K562 (cell line): ENCODE data around the gene PREP.

ENCODE experiments used
- CHD2 ChIP-seq: IDR thresholded peaks from 2 replicates; pipeline ENCODE4 v1.6.1; 2011; ENCODE audit warnings: low read depth, low read length
- CTCF ChIP-seq, 3 experiments: IDR thresholded peaks in 2 of 3; conservative IDR thresholded peaks in 1 of 3; 2 replicates each; pipeline ENCODE4 v1.5.1; 2011 to 2012; ENCODE audit warnings: low read length in 3 of 3, mild to moderate bottlenecking in 3 of 3, control low read depth in 2 of 3, improper control_type of control experiment in 1 of 3, inconsistent platforms in 1 of 3, low read depth in 1 of 3, mixed read lengths in 1 of 3, moderate library complexity in 1 of 3; ENCODE audit not compliant: insufficient read depth in 2 of 3
- E2F6 ChIP-seq, 2 experiments: IDR thresholded peaks; 2 replicates each; pipeline ENCODE4 v1.6.1; 2011; ENCODE audit warnings: borderline replicate concordance in 1 of 2, control low read depth in 1 of 2, low read depth in 1 of 2, low read length in 1 of 2, mild to moderate bottlenecking in 1 of 2, mixed read lengths in 1 of 2, moderate library complexity in 1 of 2; ENCODE audit not compliant: insufficient read depth in 1 of 2, insufficient read length in 1 of 2, poor library complexity in 1 of 2, severe bottlenecking in 1 of 2; ENCODE audit errors: extremely low read depth in 1 of 2
- FOXK2 ChIP-seq, 2 experiments: fragments of 450-650 bp; IDR thresholded peaks in 1 of 2; conservative IDR thresholded peaks in 1 of 2; 2 replicates each; pipeline ENCODE4 v1.6.1; 2016; ENCODE audit warnings: low read depth in 2 of 2, mild to moderate bottlenecking in 1 of 2
- JUND ChIP-seq, 2 experiments: IDR thresholded peaks; 2 replicates in 1 of 2; 3 replicates in 1 of 2; pipeline ENCODE4 v1.6.1; 2011; ENCODE audit warnings: borderline replicate concordance in 2 of 2, low read depth in 2 of 2, low read length in 2 of 2, improper control_type of control experiment in 1 of 2, missing biosample characterization in 1 of 2, missing genetic modification characterization in 1 of 2, missing genetic modification reagents in 1 of 2
- L3MBTL2 ChIP-seq: fragments of 450-650 bp; IDR thresholded peaks from 2 replicates; pipeline ENCODE4 v1.6.1; 2016; ENCODE audit warnings: mild to moderate bottlenecking, moderate library complexity
- POLR2A ChIP-seq: fragments of 450-650 bp; conservative IDR thresholded peaks from 2 replicates; pipeline ENCODE4 v1.6.1; 2016
- POLR2AphosphoS5 ChIP-seq: IDR thresholded peaks from 2 replicates; pipeline ENCODE4 v1.6.1; 2011; ENCODE audit warnings: mild to moderate bottlenecking, low read depth, low read length, moderate library complexity; ENCODE audit not compliant: control insufficient read depth, insufficient read depth
- TF ChIP-seq, protein P1 (sequence below): fragments of 250-450 bp; sonication (Bioruptor Pico); IDR thresholded peaks from 2 replicates; pipeline ENCODE4 v1.5.0; 2021; ENCODE audit warnings: mild to moderate bottlenecking, borderline replicate concordance
- TF ChIP-seq, protein P2 (sequence below): sonication (generic); formaldehyde crosslinking; IDR thresholded peaks from 2 replicates; pipeline ENCODE4 v1.8.0; 2022; ENCODE audit warnings: mild to moderate bottlenecking, missing genetic modification reagents

GRCh38 chr6:105308840-105309239 lies 94.0 kb downstream of the PREP start:
- TF ChIP-seq CHD2 (no peak), L3MBTL2 (no peak), JUND (IDR thresholded peaks at IDR 0.05; ENCODE audit: borderline replicate concordance, low read depth, low read length) (no peak), JUND (tag; IDR thresholded peaks at IDR 0.05; ENCODE audit: borderline replicate concordance, low read depth, low read length) (no peak), E2F6 (IDR thresholded peaks at IDR 0.05; ENCODE audit: borderline replicate concordance in 1 of 2, extremely low read depth in 1 of 2, insufficient read depth in 1 of 2, insufficient read length in 1 of 2, low read depth in 1 of 2, low read length in 1 of 2, poor library complexity in 1 of 2, severe bottlenecking in 1 of 2) (no peak), FOXK2 (conservative IDR thresholded peaks at IDR 0.05 in 1 of 2, IDR thresholded peaks at IDR 0.05 in 1 of 2; ENCODE audit: low read depth in 2 of 2) (no peak), POLR2AphosphoS5 (no peak), CTCF (IDR thresholded peaks at IDR 0.05 in 2 of 3, conservative IDR thresholded peaks at IDR 0.05 in 1 of 3; ENCODE audit: insufficient read depth in 2 of 3, low read depth in 1 of 3, low read length in 3 of 3) (no peak), POLR2A (no peak)
- TF ChIP-seq, protein P1, sequence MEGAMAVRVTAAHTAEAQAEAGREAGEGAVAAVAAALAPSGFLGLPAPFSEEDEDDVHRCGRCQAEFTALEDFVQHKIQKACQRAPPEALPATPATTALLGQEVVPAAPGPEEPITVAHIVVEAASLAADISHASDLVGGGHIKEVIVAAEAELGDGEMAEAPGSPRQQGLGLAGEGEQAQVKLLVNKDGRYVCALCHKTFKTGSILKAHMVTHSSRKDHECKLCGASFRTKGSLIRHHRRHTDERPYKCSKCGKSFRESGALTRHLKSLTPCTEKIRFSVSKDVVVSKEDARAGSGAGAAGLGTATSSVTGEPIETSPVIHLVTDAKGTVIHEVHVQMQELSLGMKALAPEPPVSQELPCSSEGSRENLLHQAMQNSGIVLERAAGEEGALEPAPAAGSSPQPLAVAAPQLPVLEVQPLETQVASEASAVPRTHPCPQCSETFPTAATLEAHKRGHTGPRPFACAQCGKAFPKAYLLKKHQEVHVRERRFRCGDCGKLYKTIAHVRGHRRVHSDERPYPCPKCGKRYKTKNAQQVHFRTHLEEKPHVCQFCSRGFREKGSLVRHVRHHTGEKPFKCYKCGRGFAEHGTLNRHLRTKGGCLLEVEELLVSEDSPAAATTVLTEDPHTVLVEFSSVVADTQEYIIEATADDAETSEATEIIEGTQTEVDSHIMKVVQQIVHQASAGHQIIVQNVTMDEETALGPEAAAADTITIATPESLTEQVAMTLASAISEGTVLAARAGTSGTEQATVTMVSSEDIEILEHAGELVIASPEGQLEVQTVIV = no peak
- TF ChIP-seq, protein P2, sequence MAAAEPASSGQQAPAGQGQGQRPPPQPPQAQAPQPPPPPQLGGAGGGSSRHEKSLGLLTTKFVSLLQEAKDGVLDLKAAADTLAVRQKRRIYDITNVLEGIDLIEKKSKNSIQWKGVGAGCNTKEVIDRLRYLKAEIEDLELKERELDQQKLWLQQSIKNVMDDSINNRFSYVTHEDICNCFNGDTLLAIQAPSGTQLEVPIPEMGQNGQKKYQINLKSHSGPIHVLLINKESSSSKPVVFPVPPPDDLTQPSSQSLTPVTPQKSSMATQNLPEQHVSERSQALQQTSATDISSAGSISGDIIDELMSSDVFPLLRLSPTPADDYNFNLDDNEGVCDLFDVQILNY (CRISPR knock-in tag) = no peak
